NK-92 treated with Interleukin-12 subunit alpha and Interleukin-12 subunit beta, amount 100 ng/mL, for 24 hours (cell line): ENCODE results near the gene P2RY2.

ENCODE experiments used
- DNase-seq: peaks from one replicate; lab custom pipeline; 2025; lab: John Stamatoyannopoulos, UW

The P2RY2 gene

GRCh38 chr11:73244589-73245240 is 26.6 kb downstream of the P2RY2 start:
- DNase-seq = no peak

- no peak for DNase-seq
Measured at GRCh38 chr11:73245461-73245860, 27.4 kb downstream of the P2RY2 start.

DNA sequence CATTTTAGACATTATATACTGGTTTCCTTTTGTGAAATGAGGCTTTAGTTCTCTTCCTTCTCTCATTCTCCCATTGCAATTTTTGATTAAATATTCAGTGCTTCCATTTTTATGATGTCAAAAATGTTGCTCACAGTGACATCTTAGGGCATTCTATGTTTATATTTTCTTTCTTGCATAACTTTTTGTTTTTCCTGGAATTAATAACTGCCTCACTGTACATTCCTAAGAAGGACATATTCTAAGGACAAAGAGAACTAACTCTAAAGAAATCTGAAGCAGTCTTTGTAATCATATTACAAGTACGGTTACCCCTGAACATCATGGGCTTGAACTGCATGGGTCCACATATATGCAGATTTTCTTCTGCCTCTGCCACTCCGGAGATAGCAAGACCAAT is 28.2 kb downstream of the P2RY2 start:
- no peak for DNase-seq

DNA sequence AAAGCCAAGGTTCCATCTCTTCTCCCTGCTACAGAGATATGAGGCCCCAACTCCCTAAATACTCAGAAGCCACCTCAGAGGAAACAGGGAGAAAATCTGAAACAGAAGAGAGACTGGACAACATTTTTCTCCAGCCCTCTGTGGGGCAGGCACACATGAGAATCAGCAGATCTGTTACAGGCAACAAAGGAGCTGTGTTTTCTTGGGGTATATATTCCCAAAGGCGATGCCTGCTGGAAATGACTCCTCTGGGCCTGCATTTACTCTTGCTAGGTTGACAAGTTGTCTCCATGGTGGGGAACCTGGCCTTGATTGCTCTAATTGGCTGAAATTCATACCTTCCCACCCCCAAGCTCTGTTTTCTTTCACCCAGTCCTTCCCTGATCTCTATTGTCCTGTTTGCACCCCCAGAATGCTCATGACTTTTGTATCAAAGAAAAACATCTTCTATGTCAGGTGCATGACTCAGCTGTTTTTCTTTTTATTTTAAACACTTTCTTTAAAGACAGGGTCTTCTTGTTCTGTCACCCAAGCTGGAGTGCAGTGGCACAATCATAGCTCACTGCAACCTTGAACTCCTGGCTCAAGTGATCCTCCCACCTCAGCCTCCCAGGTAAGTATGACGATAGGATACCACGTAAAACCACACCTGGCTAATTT is 30.6 kb downstream of the P2RY2 start:
- no peak for DNase-seq

DNA sequence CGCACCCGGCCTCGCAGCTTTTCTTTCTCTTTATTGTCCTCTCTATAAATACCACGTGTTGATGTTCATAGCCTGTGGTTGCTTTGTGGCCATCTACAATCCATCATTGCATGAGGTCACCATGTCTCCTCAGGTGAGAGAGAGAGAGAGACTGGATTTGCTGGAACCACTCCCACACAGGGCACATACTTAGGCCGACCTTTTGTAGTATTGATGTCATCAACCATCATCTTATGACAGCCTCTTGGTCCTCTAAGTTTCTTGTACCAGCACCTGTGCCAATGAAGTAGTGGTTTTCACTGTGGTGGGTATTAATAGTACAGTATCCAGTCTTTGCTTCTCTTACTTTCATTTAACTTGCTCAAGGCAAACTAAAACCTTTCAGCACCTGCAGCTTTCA is 31.2 kb downstream of the P2RY2 start:
- DNase-seq = no peak

DNA sequence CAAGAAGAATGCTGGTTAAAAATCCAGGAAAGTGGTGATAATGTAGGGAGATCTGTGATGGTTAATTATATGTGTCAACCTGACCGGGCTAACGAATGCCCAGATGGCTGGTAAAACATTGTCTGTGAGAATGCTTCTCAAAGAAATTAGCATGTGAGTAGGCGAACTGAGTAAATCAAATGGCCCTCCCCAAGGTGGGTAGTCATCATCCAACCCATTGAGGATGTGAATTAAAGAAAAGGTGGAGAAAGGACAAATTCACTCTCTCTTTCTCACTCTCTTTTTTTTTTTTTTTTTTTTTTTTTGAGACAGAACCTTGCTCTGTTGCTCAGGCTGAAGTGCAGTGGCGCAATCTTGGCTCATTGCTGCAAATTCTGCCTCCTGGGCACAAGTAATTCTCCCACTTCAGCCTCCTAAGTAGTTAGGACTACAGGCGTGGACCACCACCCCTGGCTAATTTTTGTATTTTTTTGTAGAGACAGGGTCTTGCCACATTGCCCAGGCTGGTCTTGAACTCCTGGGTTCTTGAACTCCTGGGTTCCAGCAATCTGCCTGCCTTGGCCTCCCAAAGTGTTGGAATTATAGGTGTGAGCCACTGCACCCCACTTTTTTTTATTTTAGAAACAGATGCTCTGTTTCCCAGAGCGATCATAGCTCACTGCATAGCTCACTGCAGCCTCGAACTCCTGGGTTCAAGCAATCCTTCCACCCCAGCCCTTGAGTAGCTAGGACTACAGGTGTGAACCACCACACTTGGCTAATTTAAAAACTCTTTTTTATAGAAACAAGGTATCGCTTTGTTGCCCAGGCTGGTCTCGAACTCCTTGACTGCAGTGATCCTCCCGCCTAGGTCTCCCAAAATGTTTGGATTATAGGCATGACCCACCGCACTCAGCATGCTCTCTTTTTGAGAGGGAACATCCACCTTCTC is 32.0 kb downstream of the P2RY2 start:
- DNase-seq = no peak

DNA sequence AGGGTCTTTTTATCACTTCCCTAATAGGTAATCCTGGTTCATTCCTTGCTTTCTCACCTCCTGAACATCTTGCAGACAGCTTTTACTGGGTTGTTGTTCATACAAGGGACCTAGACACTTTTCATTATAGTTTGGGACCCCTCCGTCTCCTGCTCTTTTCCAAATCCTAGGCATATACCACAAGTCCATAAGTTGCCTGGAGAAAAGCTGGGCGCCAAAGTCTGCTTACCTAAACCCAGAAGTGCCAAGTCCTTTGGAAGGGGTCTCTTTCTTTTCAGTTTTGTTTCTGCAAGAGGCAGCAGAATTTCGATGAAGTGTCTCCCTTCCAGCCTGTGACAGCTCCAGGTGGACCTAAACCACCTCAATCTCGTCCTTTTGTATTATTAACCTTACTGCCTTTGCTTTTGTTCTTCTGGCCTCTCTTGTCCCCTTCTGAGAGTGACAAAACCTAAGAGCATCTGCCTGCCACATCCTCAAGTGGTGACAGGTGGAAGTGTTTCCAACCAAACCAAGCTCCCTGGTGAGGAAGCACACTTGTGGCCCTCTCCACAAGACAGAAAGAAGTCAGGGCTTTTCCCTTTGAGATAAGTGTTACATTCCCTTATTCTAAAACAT is 34.6 kb downstream of the P2RY2 start:
- no peak for DNase-seq

DNA sequence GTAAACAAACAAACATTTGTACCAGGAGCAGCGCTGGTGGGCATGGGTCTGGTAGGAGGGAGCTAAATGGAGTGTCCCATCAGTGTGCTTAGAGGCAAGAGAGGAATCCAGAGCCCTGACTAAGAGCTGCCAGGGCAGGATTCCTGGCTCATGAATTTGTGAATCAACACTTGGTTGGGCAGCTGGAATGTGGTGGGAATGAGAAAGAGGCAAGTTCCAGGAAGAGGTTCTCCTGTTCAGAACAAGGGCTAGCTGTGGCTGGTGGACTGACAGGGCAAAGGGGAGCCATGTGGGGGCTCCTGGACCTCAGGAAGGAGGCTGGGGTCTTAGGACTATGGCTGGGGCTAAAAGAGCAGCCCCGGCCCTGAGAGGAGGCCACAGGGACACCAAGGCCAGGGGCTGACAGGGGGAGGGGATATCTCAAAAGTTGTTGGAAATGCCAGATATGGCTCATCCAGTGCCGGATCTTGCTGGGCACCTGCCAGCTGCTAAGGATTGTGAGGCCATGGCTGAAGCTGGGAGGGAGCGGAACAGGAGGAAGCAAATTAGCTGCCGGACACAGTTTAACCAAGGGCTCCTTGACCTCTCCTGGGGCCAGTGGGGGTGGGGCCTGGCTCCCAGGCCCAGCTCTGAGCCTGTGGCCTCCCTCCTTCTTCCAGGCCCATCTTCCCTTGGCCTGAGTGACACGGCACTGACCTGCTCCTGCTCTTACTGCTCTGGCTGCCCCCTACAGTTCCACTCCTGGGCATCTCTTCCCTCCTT is 39.4 kb downstream of the P2RY2 start:
- no peak for DNase-seq

- DNase-seq = no peak
Measured at GRCh38 chr11:73258104-73259035, 40.3 kb downstream of the P2RY2 start.

- DNase-seq = no peak
Measured at GRCh38 chr11:73259406-73260126, 41.5 kb downstream of the P2RY2 start.

GRCh38 chr11:73260127-73260457 is 42.0 kb downstream of the P2RY2 start:
- DNase-seq = no peak

DNA sequence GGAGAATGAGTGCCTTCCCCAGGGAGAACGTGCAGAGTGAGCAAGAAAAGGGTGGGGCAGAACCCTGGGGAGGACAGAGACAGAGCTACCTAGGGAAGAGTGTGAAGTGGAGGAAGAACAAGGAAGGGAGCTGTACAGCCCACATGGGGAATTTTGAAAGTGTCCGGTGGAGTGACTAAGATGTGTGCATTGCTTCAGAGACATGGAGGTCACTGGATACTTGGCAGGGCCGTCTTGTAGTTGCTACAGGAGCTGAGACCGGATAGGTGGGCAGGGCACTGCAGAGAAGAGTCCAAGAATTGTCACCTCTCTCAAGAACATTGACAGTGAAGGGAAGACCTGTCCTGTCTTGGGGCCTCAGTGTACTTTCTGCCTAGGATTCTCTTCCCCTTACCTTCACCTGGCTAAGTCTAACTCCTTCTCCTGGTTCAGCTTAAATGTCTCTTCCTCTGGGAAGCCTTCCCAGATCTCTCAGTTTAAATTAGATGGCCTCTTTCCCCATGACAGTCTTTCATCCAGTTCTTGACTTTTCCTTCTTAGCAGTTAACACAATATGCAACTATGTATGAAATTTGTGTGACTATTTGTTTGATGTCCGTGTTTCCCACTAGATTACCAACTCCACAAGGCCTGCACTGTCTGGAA is 44.9 kb downstream of the P2RY2 start:
- DNase-seq = no peak

DNA sequence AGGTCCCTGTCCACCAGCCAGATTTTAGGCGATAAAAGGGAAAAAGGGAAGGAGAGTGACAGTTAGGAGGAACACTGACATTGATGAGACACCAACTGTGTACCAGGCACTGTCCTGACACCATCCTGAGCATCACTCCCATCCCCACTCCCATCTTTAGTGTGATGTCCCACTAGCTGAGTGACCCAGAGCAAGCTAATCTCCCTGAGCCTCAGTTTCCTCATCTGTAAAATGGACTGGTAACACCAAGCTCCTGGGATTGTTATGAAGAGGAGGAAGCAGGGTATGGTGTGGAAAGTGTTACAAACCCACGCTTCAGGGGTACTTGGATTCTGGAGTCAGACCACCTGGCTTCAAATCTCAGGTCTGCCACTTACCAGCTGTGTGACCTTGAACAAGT is 45.6 kb downstream of the P2RY2 start:
- DNase-seq = no peak

DNA sequence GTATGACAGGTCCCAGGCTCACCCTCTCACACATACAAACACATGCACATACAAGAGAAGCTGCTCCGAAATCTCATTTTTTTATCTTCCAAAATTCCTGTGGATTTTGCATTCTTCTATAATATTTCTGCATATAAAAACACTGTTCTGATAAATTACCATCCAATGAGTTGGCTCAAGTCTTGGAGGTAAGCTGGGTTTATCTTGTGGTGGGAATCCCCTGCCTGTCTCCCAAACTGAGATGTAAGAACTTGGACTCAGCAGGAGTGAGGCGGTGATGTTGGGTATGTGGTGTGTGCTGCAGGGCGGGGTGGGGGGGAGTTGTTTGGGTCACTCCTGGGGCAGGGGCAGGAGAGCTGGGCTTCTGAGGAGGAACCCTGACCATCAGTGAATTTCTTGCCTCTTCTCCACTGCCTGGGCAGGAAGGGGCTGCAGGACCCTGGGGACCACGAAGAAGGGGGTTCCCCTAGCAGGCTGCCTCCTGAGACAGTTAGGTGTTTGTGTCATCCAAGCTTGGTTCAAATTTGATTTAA is 47.3 kb downstream of the P2RY2 start:
- no peak for DNase-seq

- no peak for DNase-seq
Measured at GRCh38 chr11:73265853-73266645, 48.0 kb downstream of the P2RY2 start.

- no peak for DNase-seq
Measured at GRCh38 chr11:73266646-73267020, 48.6 kb downstream of the P2RY2 start.

- no peak for DNase-seq
Measured at GRCh38 chr11:73267122-73267846, 49.2 kb downstream of the P2RY2 start.
